ENCODE results near the gene FBXW7.

Gene FBXW7

DNA sequence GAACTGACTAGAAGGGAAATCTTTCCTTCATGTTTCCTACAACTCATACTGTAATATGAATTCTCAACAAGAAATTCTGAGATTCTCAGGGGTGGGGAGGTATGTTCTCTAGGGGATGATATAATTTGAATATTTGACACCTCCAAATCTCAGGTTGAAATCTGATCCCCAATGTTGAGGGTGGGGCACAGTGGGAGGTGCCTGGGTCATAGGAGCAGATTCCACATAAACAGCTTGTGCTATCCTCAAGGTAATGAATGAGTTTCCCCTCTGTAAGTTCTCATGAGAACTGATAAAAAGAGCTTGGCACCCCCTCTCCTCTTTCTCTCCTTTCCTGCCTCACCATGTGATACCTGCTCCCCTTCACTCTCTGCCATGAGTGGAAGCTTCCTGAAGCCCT is 21.5 kb downstream of the FBXW7 start:
- in situ Hi-C loops (cut with MboI; ENCODE audit: low sequenced_read_pairs) = loop anchor here (25.0 kb wide), 1 partner anchor 223 kb away; no protein-coding TSS in a partner anchor

GRCh38 chr4:152513078-152513477 is 22.8 kb downstream of the FBXW7 start:
- in situ Hi-C loops (cut with MboI; ENCODE audit: low sequenced_read_pairs) = loop anchor here (25.0 kb wide), 1 partner anchor 224 kb away; no protein-coding TSS in a partner anchor

DNA sequence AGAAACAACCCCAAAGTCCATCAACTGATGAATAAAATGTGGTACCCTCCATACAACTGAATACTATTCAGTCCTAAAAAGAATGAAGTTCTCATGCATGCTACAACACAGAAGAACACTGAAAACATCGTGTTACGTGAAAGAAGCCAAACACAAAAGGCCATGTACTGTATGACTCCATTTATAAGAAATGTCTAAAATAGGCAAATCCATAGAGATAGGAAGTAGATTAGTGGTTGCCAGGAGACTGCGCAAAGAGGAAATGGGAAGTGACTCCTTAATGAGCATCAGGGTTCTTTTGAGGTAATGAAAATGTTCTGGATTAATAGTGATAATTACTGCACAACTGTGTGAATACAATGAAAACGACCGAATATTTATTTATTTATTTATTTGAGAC is 23.4 kb downstream of the FBXW7 start:
- in situ Hi-C loops (cut with MboI; ENCODE audit: low sequenced_read_pairs) = loop anchor here (25.0 kb wide), 1 partner anchor 225 kb away; no protein-coding TSS in a partner anchor

DNA sequence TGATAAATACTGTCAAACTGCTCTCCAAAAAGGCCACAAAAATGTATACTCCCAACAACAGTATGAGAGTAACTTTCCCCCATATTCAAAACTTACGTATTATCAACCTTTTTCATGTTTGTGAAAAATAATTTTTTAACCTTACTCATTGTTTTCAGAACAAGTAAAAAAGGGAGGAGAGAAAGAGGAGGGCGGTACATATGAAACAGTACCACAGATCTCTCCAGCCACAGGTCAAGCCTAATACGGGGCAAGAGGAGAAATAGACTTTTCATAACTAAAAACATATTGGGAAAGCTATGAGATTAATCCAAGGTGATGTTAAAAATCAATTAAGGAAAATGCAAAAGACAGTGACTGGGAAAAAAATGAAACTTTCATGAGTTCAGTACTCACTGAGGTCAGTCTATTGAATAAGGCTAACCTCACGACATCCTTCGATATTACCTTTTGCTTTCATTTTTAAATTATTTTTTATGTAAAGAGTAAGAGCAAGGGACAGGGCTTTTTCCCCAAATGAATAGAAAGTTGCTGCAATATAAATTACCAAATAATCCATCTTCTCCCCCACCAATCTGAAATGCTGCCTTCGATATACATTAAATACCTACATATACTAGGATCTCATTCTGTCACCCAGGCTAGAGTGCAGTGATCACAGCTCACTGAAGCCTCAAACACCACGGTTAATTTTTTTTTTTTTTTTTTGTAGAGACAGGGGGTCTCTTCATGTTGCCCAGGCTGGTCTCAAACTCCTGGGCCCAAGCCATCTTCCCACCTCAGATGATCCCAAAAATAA is 25.3 kb downstream of the FBXW7 start:
- in situ Hi-C loops (cut with MboI; ENCODE audit: low sequenced_read_pairs) = loop anchor here (25.0 kb wide), 1 partner anchor 227 kb away; no protein-coding TSS in a partner anchor

DNA sequence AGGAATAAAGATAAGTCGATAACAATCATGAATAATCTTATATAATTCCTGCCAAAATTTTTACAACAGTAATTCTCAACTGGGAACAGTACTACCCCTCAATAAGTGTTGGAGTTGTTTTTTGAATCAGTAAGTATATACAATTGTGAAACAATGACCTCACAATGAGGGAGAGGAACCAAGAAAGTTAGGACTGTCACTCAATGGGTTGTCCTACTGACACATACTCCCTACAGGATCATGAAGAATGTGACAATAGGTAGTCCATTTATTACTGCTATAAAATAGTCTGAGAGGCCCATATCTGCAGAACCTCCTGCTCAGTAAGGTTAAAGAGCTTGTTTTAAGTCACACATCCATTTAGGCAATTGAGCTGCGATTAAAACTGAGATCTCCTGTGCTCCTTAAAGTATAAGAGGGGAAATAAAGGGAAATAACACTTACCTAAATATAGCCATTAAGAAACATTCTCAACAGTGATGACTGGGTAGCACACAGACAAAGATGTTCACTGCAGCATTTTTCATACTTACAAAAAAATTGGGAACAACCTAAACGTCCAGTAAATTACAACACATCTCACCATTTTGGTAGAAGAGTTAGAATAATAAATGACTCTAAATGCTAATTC is 26.2 kb downstream of the FBXW7 start:
- in situ Hi-C loops (cut with MboI; ENCODE audit: low sequenced_read_pairs) = loop anchor here (25.0 kb wide), 1 partner anchor 228 kb away; no protein-coding TSS in a partner anchor

DNA sequence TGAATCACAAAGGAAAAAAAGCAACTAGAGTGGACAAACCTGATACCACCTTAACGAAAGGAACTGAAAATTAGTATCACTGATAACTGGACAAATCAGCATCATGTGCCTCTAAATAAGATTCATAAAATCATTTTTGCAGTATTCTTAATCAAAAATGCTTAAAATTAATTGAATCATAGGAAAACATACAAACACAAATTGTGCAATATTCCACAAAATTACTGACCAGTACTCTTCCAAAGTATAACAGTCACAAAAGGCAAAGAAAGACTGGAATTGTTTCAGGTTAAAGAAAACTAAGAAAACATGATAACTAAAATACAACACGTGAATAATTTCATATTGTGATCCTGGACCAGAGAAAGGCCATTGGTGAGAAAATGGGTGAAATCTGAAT is 27.1 kb downstream of the FBXW7 start:
- in situ Hi-C loops (cut with MboI; ENCODE audit: low sequenced_read_pairs) = loop anchor here (25.0 kb wide), 1 partner anchor 228 kb away; no protein-coding TSS in a partner anchor

GRCh38 chr4:152508386-152508785 is 27.5 kb downstream of the FBXW7 start:
- in situ Hi-C loops (cut with MboI; ENCODE audit: low sequenced_read_pairs) = loop anchor here (25.0 kb wide), 1 partner anchor 229 kb away; no protein-coding TSS in a partner anchor

DNA sequence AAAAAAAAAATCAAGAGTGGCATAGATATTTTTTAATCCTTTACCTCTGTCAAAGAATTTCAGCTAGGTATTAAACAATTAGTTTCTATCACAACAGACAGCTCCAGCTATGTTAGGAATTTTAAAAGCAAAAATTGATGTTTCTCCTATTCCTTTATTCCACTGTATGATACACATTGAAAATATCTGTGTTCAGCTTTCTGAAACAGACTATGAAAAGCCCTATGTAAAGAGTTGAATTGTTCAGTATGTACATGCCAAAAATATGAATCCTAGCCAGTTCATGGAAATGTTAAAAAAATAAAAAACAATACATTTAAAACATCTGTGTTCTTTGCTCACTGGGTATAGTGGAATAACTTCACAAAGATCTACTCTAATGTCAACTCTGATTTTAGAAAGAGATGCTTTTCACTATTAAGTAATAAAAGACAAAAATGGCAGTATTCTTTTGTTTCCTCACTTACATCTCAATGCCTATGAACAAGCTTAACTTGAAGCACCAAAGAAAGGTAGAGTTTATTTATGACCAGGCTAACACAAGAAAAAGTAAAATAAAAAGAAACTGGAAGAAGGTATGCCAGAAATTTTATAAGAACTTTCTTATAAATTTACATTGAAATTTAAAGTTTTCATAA is 32.1 kb downstream of the FBXW7 start:
- in situ Hi-C loops (cut with MboI; ENCODE audit: low sequenced_read_pairs) = loop anchor here (25.0 kb wide), 1 partner anchor 234 kb away; no protein-coding TSS in a partner anchor

GRCh38 chr4:152501846-152502536 is 33.9 kb downstream of the FBXW7 start:
- in situ Hi-C loops (cut with MboI; ENCODE audit: low sequenced_read_pairs) = loop anchor here (25.0 kb wide), 1 partner anchor 235 kb away; no protein-coding TSS in a partner anchor

GRCh38 chr4:152500800-152501434 is 35.0 kb downstream of the FBXW7 start:
- in situ Hi-C loops (cut with MboI; ENCODE audit: low sequenced_read_pairs) = loop anchor here (25.0 kb wide), 1 partner anchor 236 kb away; no protein-coding TSS in a partner anchor

DNA sequence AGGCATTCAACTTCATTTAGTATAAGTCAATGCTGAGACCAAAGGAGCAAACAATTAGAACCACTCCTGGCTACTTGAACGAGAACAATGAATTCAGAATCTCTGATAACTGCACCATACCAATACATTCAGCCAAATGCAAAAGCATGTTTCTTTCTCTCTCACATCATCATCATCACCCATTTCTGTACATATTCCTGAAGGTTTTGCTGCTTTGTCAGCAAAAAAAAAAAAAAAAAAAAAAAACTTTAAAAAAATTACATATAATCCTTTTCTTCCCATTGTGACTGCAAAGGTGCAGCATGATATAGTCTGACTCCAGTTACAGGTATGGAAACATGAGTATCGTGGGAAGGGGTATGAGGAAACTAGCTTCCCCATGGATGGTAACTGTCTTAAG is 35.6 kb downstream of the FBXW7 start:
- in situ Hi-C loops (cut with MboI; ENCODE audit: low sequenced_read_pairs) = loop anchor here (25.0 kb wide), 1 partner anchor 237 kb away; no protein-coding TSS in a partner anchor

DNA sequence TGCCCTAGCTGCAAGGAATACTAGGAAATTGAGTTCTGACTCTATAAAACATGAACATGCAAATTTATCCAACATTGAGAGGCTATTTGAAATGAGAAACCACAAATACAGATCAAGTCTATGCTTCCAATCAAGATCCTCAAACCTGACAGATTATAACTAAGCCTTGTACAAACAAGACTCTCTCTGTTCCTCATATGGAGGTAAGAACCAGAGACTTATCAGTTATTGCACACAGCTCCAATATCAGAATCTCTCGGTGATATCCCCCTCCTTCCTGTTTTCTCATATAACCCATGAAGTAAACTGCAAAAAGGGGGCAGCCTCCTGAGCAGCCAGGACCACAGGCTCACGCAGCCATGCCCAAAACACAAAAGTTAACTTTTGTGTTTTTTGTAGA is 36.5 kb downstream of the FBXW7 start:
- in situ Hi-C loops (cut with MboI; ENCODE audit: low sequenced_read_pairs) = no loop called here

DNA sequence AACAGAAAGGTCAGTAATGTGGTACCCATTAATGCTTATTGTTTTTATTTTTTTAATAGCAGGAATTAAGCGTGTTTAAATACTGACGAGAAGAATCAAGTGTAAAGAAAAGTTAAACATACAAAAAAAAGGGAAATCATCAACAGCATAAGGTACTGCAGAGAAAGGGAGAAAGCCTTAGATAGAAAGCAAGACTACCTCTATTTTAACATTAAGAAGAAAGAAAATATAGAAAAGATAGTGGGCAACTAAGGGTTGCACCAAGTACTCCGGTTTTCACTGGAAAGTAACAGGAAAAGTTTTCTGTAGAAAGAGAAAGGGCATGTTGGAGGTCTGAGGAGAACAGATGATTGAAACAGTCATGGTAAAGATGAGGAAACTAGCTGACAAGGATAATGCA is 41.9 kb downstream of the FBXW7 start:
- in situ Hi-C loops (cut with MboI; ENCODE audit: low sequenced_read_pairs) = no loop called here

DNA sequence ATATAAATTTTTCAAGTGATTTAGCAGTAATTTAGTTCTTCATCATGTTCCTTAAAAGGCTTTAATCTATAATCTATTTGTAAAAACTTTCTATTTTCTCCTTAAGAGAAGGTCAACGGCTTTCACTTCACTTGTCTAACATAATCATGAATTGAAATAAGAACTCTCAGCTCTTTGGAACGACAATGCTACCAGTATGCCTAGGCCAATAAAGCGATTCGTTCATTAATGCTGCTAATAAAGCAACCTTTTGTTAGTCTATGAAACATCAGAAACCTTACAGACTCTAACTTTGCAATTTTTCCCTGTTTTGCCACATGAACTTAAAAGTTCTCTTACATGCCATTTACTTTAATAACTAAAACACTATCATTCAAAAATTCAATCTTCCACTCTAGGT is 47.6 kb downstream of the FBXW7 start:
- in situ Hi-C loops (cut with MboI; ENCODE audit: low sequenced_read_pairs) = no loop called here

GRCh38 chr4:152486429-152487389 is 49.2 kb downstream of the FBXW7 start:
- in situ Hi-C loops (cut with MboI; ENCODE audit: low sequenced_read_pairs) = no loop called here

DNA sequence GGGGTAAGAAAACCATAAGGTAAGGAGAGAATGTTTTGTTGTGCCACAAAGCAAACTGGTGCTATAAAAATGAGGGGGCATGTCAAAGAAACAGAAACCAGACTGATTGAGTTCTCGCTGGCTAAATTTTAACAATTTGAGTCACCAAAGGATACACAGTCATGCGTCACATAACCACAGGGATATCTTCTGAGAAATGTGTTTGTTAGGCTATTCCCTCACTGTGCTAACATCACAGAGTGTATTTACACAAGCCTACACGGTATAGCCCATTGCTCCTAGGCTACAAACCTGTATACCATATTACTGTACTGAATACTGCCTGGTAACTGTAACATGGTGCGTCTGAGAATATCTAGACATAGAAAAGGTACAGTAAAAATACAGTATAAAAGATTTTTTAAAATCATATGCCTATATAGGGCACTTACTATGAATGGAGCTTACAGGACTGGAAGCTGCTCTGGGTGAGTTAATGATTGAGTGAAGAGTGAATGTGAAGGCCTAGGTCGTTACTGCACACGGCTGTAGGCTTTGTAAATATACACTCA is 50.1 kb downstream of the FBXW7 start:
- in situ Hi-C loops (cut with MboI; ENCODE audit: low sequenced_read_pairs) = no loop called here

DNA sequence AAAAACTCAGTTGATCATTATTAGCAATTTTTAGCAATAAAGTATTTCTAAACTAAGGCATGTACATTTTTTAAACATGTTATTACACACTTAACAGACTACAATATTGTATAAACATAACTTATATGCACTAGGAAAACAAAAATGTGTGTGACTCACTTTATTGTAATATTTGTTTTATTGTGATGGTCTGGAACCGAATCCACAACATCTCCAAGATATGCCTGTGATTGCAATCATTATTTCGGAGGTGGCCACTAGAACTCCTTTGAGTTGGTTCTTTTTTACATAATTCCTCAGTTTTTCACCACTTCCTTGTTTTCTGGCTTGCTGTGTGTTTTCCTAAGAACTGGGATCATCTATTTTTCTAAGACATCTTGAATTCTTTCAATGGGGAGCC is 53.7 kb downstream of the FBXW7 start:
- in situ Hi-C loops (cut with MboI; ENCODE audit: low sequenced_read_pairs) = no loop called here

DNA sequence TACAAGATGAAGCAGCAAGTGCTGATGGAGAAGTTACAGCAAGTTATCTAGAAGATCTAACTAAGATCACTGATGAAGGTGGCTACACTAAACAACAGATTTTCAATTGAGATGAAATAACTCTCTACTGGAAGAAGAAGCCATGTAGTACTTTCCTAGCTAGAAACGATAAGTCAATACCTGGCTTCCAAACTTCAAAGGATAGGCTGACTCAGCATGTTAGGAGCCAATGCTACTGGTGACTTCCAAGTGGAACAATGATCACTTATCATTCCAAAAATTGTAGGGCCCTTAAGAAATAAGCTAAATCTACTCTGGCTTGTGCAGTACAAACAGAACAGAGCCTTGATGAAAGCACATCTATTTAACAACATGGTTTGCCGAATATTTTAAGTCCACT is 55.0 kb downstream of the FBXW7 start:
- in situ Hi-C loops (cut with MboI; ENCODE audit: low sequenced_read_pairs) = no loop called here

GRCh38 chr4:152480326-152480725 is 55.6 kb downstream of the FBXW7 start:
- in situ Hi-C loops (cut with MboI; ENCODE audit: low sequenced_read_pairs) = no loop called here
